Effector memory CD4-positive, alpha-beta T cell (primary cell): ENCODE results near the gene TRAF2.

Experiments used
- DNase-seq, 3 donors: peaks; one replicate each; pipeline ENCODE4 v3.0.0-alpha.2; 2020
- H3K27ac ChIP-seq: 2 replicates; pipeline ENCODE4 v1.7.0; 2013; ENCODE audit warnings: mild to moderate bottlenecking, low read length, moderate library complexity; ENCODE audit not compliant: insufficient read depth, poor library complexity, severe bottlenecking
- H3K27me3 ChIP-seq: replicated peaks from 2 replicates; pipeline ENCODE4 v1.7.0; 2013; ENCODE audit warnings: mild to moderate bottlenecking, low read length; ENCODE audit not compliant: insufficient read depth, control insufficient read depth, poor library complexity, severe bottlenecking
- H3K36me3 ChIP-seq: 2 replicates; pipeline ENCODE4 v1.7.0; 2013; ENCODE audit warnings: mild to moderate bottlenecking, low read length, moderate library complexity; ENCODE audit not compliant: control insufficient read depth, insufficient read depth
- H3K4me1 ChIP-seq: 2 replicates; pipeline ENCODE4 v1.7.0; 2013; ENCODE audit warnings: low read length, mild to moderate bottlenecking; ENCODE audit not compliant: control insufficient read depth, insufficient read depth, poor library complexity, severe bottlenecking
- H3K4me3 ChIP-seq: 2 replicates; pipeline ENCODE4 v1.7.0; 2013; ENCODE audit warnings: low read length, low read depth, mild to moderate bottlenecking; ENCODE audit not compliant: insufficient read depth, poor library complexity, severe bottlenecking
- H3K9me3 ChIP-seq: 2 replicates; pipeline ENCODE4 v1.7.0; 2013; ENCODE audit warnings: mild to moderate bottlenecking, low read length, moderate library complexity; ENCODE audit not compliant: control insufficient read depth

The TRAF2 gene

GRCh38 chr9:136949817-136950655, 63.7 kb downstream of the TRAF2 start:
- no peaks in the 10 kb centered on the region for H3K9me3 ChIP-seq
- H3K4me1 ChIP-seq = peaks cover 13% of the 10 kb centered on the region
- H3K27ac ChIP-seq = peak overlapping the region; percentile 72
- no peaks in the 10 kb centered on the region for H3K36me3 ChIP-seq
- H3K27me3 ChIP-seq = no peaks in the 10 kb centered on the region
- peak; percentile 89 to 97 (median 95) for DNase-seq
- peak overlapping the region; percentile 62 for H3K4me3 ChIP-seq

DNA sequence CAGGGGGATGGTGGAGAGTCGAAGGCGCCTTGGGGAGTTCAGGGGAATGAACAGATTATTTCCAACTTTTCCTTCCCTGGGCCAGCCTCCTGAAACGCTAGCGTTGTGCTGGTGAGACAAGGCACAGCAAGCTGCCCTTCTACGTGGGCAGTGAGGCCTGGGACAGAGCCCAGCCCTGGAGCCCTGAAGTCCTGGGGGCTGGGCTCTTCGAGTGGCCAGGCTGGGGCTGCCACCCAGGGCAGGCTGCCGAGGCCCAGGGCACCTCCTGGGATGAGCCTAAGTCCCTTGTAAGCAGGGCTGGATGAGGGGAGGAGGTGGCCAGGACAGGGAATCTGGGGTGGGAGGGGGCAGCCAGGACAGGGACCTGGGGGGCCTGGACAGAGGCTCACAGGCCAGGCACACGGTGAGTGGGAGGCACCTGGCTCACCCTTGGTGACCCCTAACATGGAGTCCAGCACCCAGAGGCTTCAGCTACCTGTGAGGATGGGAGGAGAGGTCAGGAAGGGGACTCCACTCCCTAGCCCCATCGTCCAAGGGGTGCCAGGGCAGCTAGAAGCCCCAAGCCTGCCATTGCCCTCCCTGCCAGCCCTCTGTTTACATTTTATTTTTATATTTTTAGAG, 64.5 kb downstream of the TRAF2 start:
- H3K4me3 ChIP-seq = peak overlapping the region; percentile 62
- peak overlapping the region; percentile 72 for H3K27ac ChIP-seq
- H3K4me1 ChIP-seq = peaks cover 12% of the 10 kb centered on the region

GRCh38 chr9:136951541-136952320, 65.4 kb downstream of the TRAF2 start, which contains the start of gene LCN12:
Gene LCN12 (plus strand): TSS chr9:136952273. CDS start chr9:136952328, 55 bp downstream.
- Histone ChIP-seq H3K27me3 (no peaks in the 10 kb centered on the region), H3K27ac (no peak within 1 kb of the TSS), H3K36me3 (no peaks in the 10 kb centered on the region), H3K9me3 (no peaks in the 10 kb centered on the region), H3K4me1 (peaks cover 12% of the 10 kb centered on the region), H3K4me3 (no peak within 1 kb of the TSS)
- DNase-seq = no peak

More for the DNA sequence above, 64.5 kb downstream of the TRAF2 start:
- H3K36me3 ChIP-seq = no peaks in the 10 kb centered on the region
- DNase-seq = no peak
- H3K9me3 ChIP-seq = no peaks in the 10 kb centered on the region
- no peaks in the 10 kb centered on the region for H3K27me3 ChIP-seq

GRCh38 chr9:136952321-136952850, 66.1 kb downstream of the TRAF2 start:
- H3K27me3 ChIP-seq = no peaks in the 10 kb centered on the region
- no peaks in the 10 kb centered on the region for H3K9me3 ChIP-seq
- DNase-seq = no peak
- no peak overlapping the region for H3K4me3 ChIP-seq
- peaks cover 12% of the 10 kb centered on the region for H3K4me1 ChIP-seq
- H3K36me3 ChIP-seq = no peaks in the 10 kb centered on the region
- H3K27ac ChIP-seq = no peak overlapping the region

- H3K27me3 ChIP-seq = no peaks in the 10 kb centered on the region
These were observed 66.8 kb downstream of the TRAF2 start for GRCh38 chr9:136952876-136953770.

GRCh38 chr9:136953771-136954269, 67.5 kb downstream of the TRAF2 start:
- no peak for DNase-seq
- H3K27ac ChIP-seq = no peak overlapping the region
- H3K4me1 ChIP-seq = peaks cover 13% of the 10 kb centered on the region
- H3K36me3 ChIP-seq = no peaks in the 10 kb centered on the region
- no peak overlapping the region for H3K4me3 ChIP-seq
- no peaks in the 10 kb centered on the region for H3K9me3 ChIP-seq
- no peaks in the 10 kb centered on the region for H3K27me3 ChIP-seq

More at GRCh38 chr9:136952876-136953770, 66.8 kb downstream of the TRAF2 start:
- Histone ChIP-seq H3K4me1 (peaks cover 12% of the 10 kb centered on the region), H3K27ac (no peak overlapping the region), H3K4me3 (no peak overlapping the region), H3K36me3 (no peaks in the 10 kb centered on the region), H3K9me3 (no peaks in the 10 kb centered on the region)
- no peak for DNase-seq

- no peaks in the 10 kb centered on the region for H3K9me3 ChIP-seq
- peaks cover 15% of the 10 kb centered on the region for H3K4me1 ChIP-seq
- H3K27ac ChIP-seq = no peak overlapping the region
- no peaks in the 10 kb centered on the region for H3K36me3 ChIP-seq
- no peak for DNase-seq
- no peak overlapping the region for H3K4me3 ChIP-seq
- no peaks in the 10 kb centered on the region for H3K27me3 ChIP-seq
These were observed 68.2 kb downstream of the TRAF2 start for GRCh38 chr9:136954270-136955083.

GRCh38 chr9:136955202-136955942, 69.1 kb downstream of the TRAF2 start:
- H3K36me3 ChIP-seq = no peaks in the 10 kb centered on the region
- H3K4me1 ChIP-seq = peaks cover 18% of the 10 kb centered on the region
- no peaks in the 10 kb centered on the region for H3K9me3 ChIP-seq
- DNase-seq = no peak
- H3K27me3 ChIP-seq = no peaks in the 10 kb centered on the region
- no peak overlapping the region for H3K27ac ChIP-seq
- no peak overlapping the region for H3K4me3 ChIP-seq
